ENCODE data around the gene LRRC75B.
"Not testable (repeated sequence)": the region's sequence is repeated elsewhere in the genome, so short reads cannot be mapped to it uniquely, and the experiment has no call there.

DNA sequence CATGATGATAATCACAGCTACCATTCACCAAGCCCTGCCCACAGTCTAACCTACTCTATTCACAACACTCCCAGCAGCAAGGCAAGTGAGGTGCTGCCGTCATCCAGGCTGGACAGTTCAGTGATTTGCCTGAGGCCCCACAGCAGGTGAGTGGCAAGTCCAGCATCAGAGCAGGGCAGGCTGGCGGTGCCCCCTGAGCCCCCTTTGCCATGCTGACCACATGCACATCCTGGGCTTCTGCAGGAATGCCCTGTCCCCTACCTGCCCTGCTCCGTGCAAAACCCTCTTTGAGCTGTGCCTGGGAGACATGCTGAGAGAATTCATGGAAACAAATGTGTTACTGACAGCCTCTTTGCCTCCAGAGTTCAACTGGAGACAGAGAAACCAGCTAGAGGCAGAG is 17.0 kb upstream of the LRRC75B start:
- TF ChIP-seq, protein P1, sequence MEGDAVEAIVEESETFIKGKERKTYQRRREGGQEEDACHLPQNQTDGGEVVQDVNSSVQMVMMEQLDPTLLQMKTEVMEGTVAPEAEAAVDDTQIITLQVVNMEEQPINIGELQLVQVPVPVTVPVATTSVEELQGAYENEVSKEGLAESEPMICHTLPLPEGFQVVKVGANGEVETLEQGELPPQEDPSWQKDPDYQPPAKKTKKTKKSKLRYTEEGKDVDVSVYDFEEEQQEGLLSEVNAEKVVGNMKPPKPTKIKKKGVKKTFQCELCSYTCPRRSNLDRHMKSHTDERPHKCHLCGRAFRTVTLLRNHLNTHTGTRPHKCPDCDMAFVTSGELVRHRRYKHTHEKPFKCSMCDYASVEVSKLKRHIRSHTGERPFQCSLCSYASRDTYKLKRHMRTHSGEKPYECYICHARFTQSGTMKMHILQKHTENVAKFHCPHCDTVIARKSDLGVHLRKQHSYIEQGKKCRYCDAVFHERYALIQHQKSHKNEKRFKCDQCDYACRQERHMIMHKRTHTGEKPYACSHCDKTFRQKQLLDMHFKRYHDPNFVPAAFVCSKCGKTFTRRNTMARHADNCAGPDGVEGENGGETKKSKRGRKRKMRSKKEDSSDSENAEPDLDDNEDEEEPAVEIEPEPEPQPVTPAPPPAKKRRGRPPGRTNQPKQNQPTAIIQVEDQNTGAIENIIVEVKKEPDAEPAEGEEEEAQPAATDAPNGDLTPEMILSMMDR (conservative IDR thresholded peaks at IDR 0.05 in 1 of 2, IDR thresholded peaks at IDR 0.05 in 1 of 2; ENCODE audit: extremely low read depth in 1 of 2, insufficient read depth in 1 of 2, low read depth in 1 of 2, low read length in 2 of 2), result not testable (repeated sequence)
- TF ChIP-seq EZH2 (IDR thresholded peaks at IDR 0.05; ENCODE audit: borderline replicate concordance, low read length), result not testable (repeated sequence)
